IPS DF 6.9 (cell line): Measurements from ENCODE around the gene FAM193A.
A peak's percentile ranks its signal among the peaks of the same experiment; 100 is the strongest.
"Not testable (repeated sequence)": the region's sequence is repeated elsewhere in the genome, so short reads cannot be mapped to it uniquely, and the experiment has no call there.

Experiments
- DNase-seq: peaks from one replicate; pipeline ENCODE4 v3.0.0-alpha.2; 2013; ENCODE audit warnings: low read depth, low spot score
- H3K27ac ChIP-seq: one replicate; pipeline ENCODE4 v1.5.1; 2013; ENCODE audit warnings: low read length, control low read depth
- H3K27me3 ChIP-seq: 2 replicates; pipeline ENCODE4 v1.6.1; 2013; ENCODE audit warnings: mild to moderate bottlenecking, low read length; ENCODE audit not compliant: control insufficient read depth, insufficient read depth
- H3K36me3 ChIP-seq: 2 replicates; pipeline ENCODE4 v1.6.1; 2013; ENCODE audit warnings: low read length; ENCODE audit not compliant: control insufficient read depth, insufficient read depth
- H3K4me1 ChIP-seq: 2 replicates; pipeline ENCODE4 v1.6.1; 2013; ENCODE audit warnings: low read length; ENCODE audit not compliant: control insufficient read depth, insufficient read depth
- H3K4me3 ChIP-seq: 2 replicates; pipeline ENCODE4 v1.5.1; 2013; ENCODE audit warnings: mild to moderate bottlenecking, low read length
- H3K9me3 ChIP-seq: 2 replicates; pipeline ENCODE4 v1.6.1; 2013; ENCODE audit warnings: low read length, inconsistent platforms; ENCODE audit not compliant: control insufficient read depth, insufficient read depth
- WGBS: extraction: QIAGEN DNeasy Blood & Tissue Kit; methylation state at CpG from one replicate; pipeline ENCODE4 v1.1.7; 2013; ENCODE audit warnings: mixed read lengths, missing lambda C conversion rate; ENCODE audit not compliant: insufficient read length, insufficient coverage; 5-methylcytosine and 5-hydroxymethylcytosine counted together

The FAM193A gene

GRCh38 chr4:2515830-2516550, 20.5 kb upstream of the FAM193A start:
- Histone ChIP-seq H3K27me3 (no peaks in the 10 kb centered on the region), H3K27ac (no peak overlapping the region)
- no CpG with 5 or more reads among the region's 4 CpGs for WGBS

GRCh38 chr4:2516635-2517034, 19.8 kb upstream of the FAM193A start:
- Histone ChIP-seq H3K36me3 (peaks cover 33% of the 10 kb centered on the region), H3K4me1 (peaks cover 1% of the 10 kb centered on the region; the same call in 1 of the 2 replicates), H3K4me3 (no peak overlapping the region), H3K27me3 (no peaks in the 10 kb centered on the region), H3K27ac (no peak overlapping the region), H3K9me3 (no peaks in the 10 kb centered on the region)
- WGBS = no CpG with 5 or more reads among the region's 2 CpGs
- DNase-seq = no peak

More at GRCh38 chr4:2515830-2516550, 20.5 kb upstream of the FAM193A start:
- no peaks in the 10 kb centered on the region for H3K9me3 ChIP-seq
- H3K36me3 ChIP-seq = peaks cover 33% of the 10 kb centered on the region
- peaks cover 1% of the 10 kb centered on the region; the same call in 1 of the 2 replicates for H3K4me1 ChIP-seq
- no peak overlapping the region for H3K4me3 ChIP-seq
- no peak for DNase-seq

GRCh38 chr4:2526559-2526958, 9.9 kb upstream of the FAM193A start:
- Histone ChIP-seq H3K36me3 (no peaks in the 10 kb centered on the region), H3K27ac (no peak overlapping the region), H3K4me1 (no peaks in the 10 kb centered on the region), H3K4me3 (no peak overlapping the region), H3K27me3 (no peaks in the 10 kb centered on the region), H3K9me3 (no peaks in the 10 kb centered on the region)
- no CpG with 5 or more reads among the region's 9 CpGs for WGBS
- no peak for DNase-seq

GRCh38 chr4:2534904-2535375, 1.5 kb upstream of the FAM193A start:
- Histone ChIP-seq H3K9me3 (no peaks in the 10 kb centered on the region), H3K4me3 (peak overlapping the region; percentile 63; the same call in 1 of the 2 replicates), H3K36me3 (no peaks in the 10 kb centered on the region), H3K27ac (no peak overlapping the region), H3K4me1 (no peaks in the 10 kb centered on the region), H3K27me3 (no peaks in the 10 kb centered on the region)
- no CpG with 5 or more reads among the region's 5 CpGs for WGBS
- DNase-seq = no peak

GRCh38 chr4:2535376-2536192, 863 bp upstream of the FAM193A start:
- H3K9me3 ChIP-seq = no peaks in the 10 kb centered on the region
- H3K4me3 ChIP-seq = peak overlapping the region; percentile 63
- H3K27me3 ChIP-seq = no peaks in the 10 kb centered on the region
- H3K4me1 ChIP-seq = no peaks in the 10 kb centered on the region
- no peak for DNase-seq
- no CpG with 5 or more reads among the region's 77 CpGs for WGBS
- H3K36me3 ChIP-seq = no peaks in the 10 kb centered on the region
- no peak overlapping the region for H3K27ac ChIP-seq

- Histone ChIP-seq H3K27ac (no peak overlapping the region), H3K36me3 (no peaks in the 10 kb centered on the region), H3K4me1 (no peaks in the 10 kb centered on the region), H3K27me3 (no peaks in the 10 kb centered on the region), H3K9me3 (no peaks in the 10 kb centered on the region), H3K4me3 (peak overlapping the region; percentile 73)
- WGBS = no CpG with 5 or more reads among the region's 103 CpGs
- DNase-seq = no peak
Measured at GRCh38 chr4:2537011-2537830, 774 bp downstream of the FAM193A start.

GRCh38 chr4:2543580-2544191, 7.2 kb downstream of the FAM193A start:
- H3K27ac ChIP-seq = not testable (repeated sequence)

GRCh38 chr4:2545321-2546013, 9.0 kb downstream of the FAM193A start:
- no peaks in the 10 kb centered on the region for H3K4me1 ChIP-seq
- H3K4me3 ChIP-seq = no peak overlapping the region
- H3K36me3 ChIP-seq = no peaks in the 10 kb centered on the region
- WGBS = no CpG with 5 or more reads among the region's 7 CpGs
- no peak for DNase-seq
- H3K27me3 ChIP-seq = no peaks in the 10 kb centered on the region
- H3K9me3 ChIP-seq = no peaks in the 10 kb centered on the region
- H3K27ac ChIP-seq = no peak overlapping the region

More at GRCh38 chr4:2543580-2544191, 7.2 kb downstream of the FAM193A start:
- H3K4me3 ChIP-seq, DNase-seq, H3K27me3 ChIP-seq, H3K9me3 ChIP-seq, H3K36me3 ChIP-seq, H3K4me1 ChIP-seq: not testable (repeated sequence)
- WGBS = no CpG with 5 or more reads among the region's 10 CpGs

- DNase-seq = no peak
- Histone ChIP-seq H3K4me1 (no peaks in the 10 kb centered on the region), H3K9me3 (no peaks in the 10 kb centered on the region), H3K36me3 (no peaks in the 10 kb centered on the region), H3K27me3 (no peaks in the 10 kb centered on the region), H3K27ac (no peak overlapping the region), H3K4me3 (no peak overlapping the region)
Measured at GRCh38 chr4:2546286-2546823, 9.9 kb downstream of the FAM193A start.
